PC-3 (cell line): ENCODE data around the gene XPNPEP1. TPM values are rescaled to one million over a fixed set of nuclear protein-coding genes. Genes with fewer than 3 reads are reported as not detected.
A peak's percentile ranks its signal among the peaks of the same experiment; 100 is the strongest.

Experiments
- ATAC-seq: fragments of 200-7000 bp; cut with Tn5 transposase; 2 replicates; pipeline ENCODE4 v1.9.1; 2020; ENCODE audit warnings: mild to moderate bottlenecking, moderate library complexity
- BruUV-seq: library from RNA; stranded (reverse); fragments of 400-500 nt; replicated peaks from 2 replicates; lab custom pipeline; 2021; lab: Mats Ljungman, UMichigan
- CTCF ChIA-PET: fragments of 300-600 bp; sonication (Branson Sonifier 250); formaldehyde crosslinking; loops from one replicate; lab custom pipeline; 2022; ENCODE audit warnings: antibody characterized with exemption; lab: Charles Lee
- POLR2A ChIA-PET: fragments of 300-600 bp; sonication (Branson Sonifier 250); formaldehyde crosslinking; loops from one replicate; lab custom pipeline; 2022; ENCODE audit warnings: antibody characterized with exemption; ENCODE audit not compliant: unreplicated experiment; lab: Charles Lee
- DNase-seq: peaks from one replicate; pipeline ENCODE4 v3.0.0-alpha.2; 2015
- H2AFZ ChIP-seq: fragments of 300-600 bp; sonication (generic); 2 replicates; pipeline ENCODE4 v1.6.0; 2016; ENCODE audit warnings: antibody characterized with exemption, low read length
- H3F3A ChIP-seq: fragments of 300-600 bp; sonication (generic); one replicate; pipeline ENCODE4 v1.6.0; 2017; ENCODE audit warnings: antibody characterized with exemption, low read length, control low read depth, mild to moderate bottlenecking; ENCODE audit not compliant: unreplicated experiment
- H3K27ac ChIP-seq: fragments of 300-600 bp; sonication (generic); 2 replicates; pipeline ENCODE4 v1.5.1; 2016; ENCODE audit warnings: mild to moderate bottlenecking, low read length
- H3K27me3 ChIP-seq: fragments of 300-600 bp; sonication (generic); 2 replicates; pipeline ENCODE4 v1.6.1; 2016; ENCODE audit warnings: low read length, mixed read lengths
- H3K36me3 ChIP-seq: fragments of 300-600 bp; sonication (generic); 2 replicates; pipeline ENCODE4 v1.6.1; 2016; ENCODE audit warnings: low read depth, mixed run types, low read length, mixed read lengths
- H3K4me1 ChIP-seq: fragments of 300-600 bp; sonication (generic); 2 replicates; pipeline ENCODE4 v1.5.1; 2016; ENCODE audit warnings: low read length; ENCODE audit not compliant: insufficient read depth
- H3K4me2 ChIP-seq: fragments of 300-600 bp; sonication (generic); 2 replicates; pipeline ENCODE4 v1.6.0; 2016; ENCODE audit warnings: low read length
- H3K4me3 ChIP-seq: fragments of 300-600 bp; sonication (generic); 2 replicates; pipeline ENCODE4 v1.5.1; 2016; ENCODE audit warnings: mild to moderate bottlenecking, low read length, mixed read lengths
- H3K79me2 ChIP-seq: fragments of 300-600 bp; sonication (generic); 2 replicates; pipeline ENCODE4 v1.6.1; 2017; ENCODE audit warnings: low read length, mixed read lengths
- H3K9ac ChIP-seq: fragments of 300-600 bp; sonication (generic); 2 replicates; pipeline ENCODE4 v1.6.0; 2016; ENCODE audit warnings: mild to moderate bottlenecking, low read length
- H3K9me2 ChIP-seq: fragments of 300-600 bp; sonication (generic); replicated peaks from 2 replicates; pipeline ENCODE4 v1.6.1; 2016; ENCODE audit warnings: mixed run types, low read length, mixed read lengths
- H3K9me3 ChIP-seq: fragments of 300-600 bp; sonication (generic); 2 replicates; pipeline ENCODE4 v1.6.1; 2016; ENCODE audit warnings: low read length, mixed read lengths
- H4K20me1 ChIP-seq: fragments of 300-600 bp; sonication (generic); 2 replicates; pipeline ENCODE4 v1.6.1; 2016; ENCODE audit warnings: low read length, mixed read lengths
- EZH2 ChIP-seq: fragments of 300-600 bp; sonication (generic); IDR thresholded peaks from one replicate; pipeline ENCODE4 v1.6.1; 2017; ENCODE audit warnings: antibody characterized with exemption, mild to moderate bottlenecking, low read length; ENCODE audit not compliant: unreplicated experiment
- EZH2phosphoT487 ChIP-seq: fragments of 300-600 bp; sonication (generic); IDR thresholded peaks from 2 replicates; pipeline ENCODE4 v1.6.1; 2018; ENCODE audit warnings: mild to moderate bottlenecking, antibody characterized with exemption, low read length, borderline replicate concordance
- intact Hi-C: fragments of 100-400 bp; cut with micrococcal nuclease; formaldehyde crosslinking; loops from 2 replicates; pipeline ENCODE4 v1.9.0; 2023
- total RNA-seq: library from RNA; depleted of rRNA; stranded (reverse); fragments of >200 nt; gene quantifications from 2 replicates; pipeline ENCODE4 v1.2.3, GENCODE V29; 2014
- TF ChIP-seq, protein P1 (sequence below): fragments of 300-600 bp; sonication (generic); conservative IDR thresholded peaks from 2 replicates; pipeline ENCODE4 v1.5.1; 2017; ENCODE audit warnings: antibody characterized with exemption, low read depth, mild to moderate bottlenecking, low read length

Gene XPNPEP1
- total RNA-seq, 1 experiment from 2014 or later, result 77.3 TPM

DNA sequence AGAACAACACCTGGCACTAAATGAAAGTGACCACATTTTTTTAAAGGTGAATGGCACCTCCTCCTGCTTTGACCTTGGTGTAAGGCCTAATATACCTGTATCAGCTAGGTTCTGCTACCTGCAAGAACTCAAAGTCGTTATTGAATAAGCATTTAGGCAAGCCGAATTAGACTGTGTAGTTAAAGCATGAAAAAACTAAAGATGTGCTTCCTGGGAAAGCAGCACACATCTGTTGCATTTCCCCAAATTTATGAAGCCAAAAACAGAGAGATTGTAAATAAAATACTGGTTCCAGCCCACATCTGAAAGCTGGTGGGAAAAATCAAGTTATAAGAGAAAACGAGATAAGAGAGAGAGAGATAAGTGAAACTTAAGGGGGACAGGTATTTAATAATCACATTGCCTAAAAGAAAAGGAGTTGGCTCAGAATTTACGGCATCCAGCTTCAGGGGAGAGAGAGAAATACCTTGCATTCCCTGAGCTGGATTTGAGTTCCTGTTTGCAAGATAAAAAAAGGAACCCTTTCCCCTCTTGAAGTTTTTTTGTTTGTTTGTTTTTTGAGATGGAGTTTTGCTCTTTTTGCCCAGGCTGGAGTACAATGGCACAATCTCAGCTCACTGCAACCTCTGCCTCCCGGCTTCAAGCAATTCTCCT, 1.8 kb upstream of the XPNPEP1 start:
- POLR2A ChIA-PET, result no interaction called here
- Histone ChIP-seq H3K79me2 (peaks cover 29% of the 10 kb centered on the region), H2AFZ (no peak overlapping the region), H3K4me1 (peaks cover 11% of the 10 kb centered on the region), H4K20me1 (no peaks in the 10 kb centered on the region), H3F3A (no peaks in the 10 kb centered on the region), H3K9me2 (no peaks in the 10 kb centered on the region), H3K36me3 (no peaks in the 10 kb centered on the region), H3K4me3 (no peak overlapping the region), H3K4me2 (no peak overlapping the region), H3K9me3 (no peaks in the 10 kb centered on the region), H3K9ac (no peak overlapping the region), H3K27me3 (no peaks in the 10 kb centered on the region), H3K27ac (no peak overlapping the region)
- no peak for ATAC-seq
- TF ChIP-seq EZH2, result no peak
- TF ChIP-seq, protein P1, sequence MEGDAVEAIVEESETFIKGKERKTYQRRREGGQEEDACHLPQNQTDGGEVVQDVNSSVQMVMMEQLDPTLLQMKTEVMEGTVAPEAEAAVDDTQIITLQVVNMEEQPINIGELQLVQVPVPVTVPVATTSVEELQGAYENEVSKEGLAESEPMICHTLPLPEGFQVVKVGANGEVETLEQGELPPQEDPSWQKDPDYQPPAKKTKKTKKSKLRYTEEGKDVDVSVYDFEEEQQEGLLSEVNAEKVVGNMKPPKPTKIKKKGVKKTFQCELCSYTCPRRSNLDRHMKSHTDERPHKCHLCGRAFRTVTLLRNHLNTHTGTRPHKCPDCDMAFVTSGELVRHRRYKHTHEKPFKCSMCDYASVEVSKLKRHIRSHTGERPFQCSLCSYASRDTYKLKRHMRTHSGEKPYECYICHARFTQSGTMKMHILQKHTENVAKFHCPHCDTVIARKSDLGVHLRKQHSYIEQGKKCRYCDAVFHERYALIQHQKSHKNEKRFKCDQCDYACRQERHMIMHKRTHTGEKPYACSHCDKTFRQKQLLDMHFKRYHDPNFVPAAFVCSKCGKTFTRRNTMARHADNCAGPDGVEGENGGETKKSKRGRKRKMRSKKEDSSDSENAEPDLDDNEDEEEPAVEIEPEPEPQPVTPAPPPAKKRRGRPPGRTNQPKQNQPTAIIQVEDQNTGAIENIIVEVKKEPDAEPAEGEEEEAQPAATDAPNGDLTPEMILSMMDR, result no peak
- no peak for TF ChIP-seq EZH2phosphoT487
- intact Hi-C loops, result no loop called here
- no peak for DNase-seq
- no TSS peak for BruUV-seq
- CTCF ChIA-PET, result no interaction called here

DNA sequence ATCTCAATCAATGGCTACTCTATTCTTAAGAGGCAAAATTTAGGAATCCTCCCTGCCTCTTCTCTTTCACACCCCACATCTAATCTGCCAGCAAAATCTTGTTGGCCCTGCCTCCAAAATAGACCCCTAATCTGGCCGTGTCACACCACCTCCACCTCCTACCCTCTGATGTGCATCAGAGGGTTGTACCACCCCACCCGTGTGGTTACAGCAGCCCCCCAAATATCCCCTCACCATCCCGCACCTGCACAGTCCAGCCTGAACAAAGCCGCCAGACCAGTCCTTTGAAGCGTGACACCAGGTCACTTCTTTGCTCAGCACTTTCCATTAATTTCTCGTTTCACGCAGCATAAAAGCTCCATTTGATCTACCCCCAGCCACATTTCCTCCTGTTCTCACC, 776 bp upstream of the XPNPEP1 start:
- Histone ChIP-seq H2AFZ (peak overlapping the region; percentile 75; the same call in 1 of the 2 replicates), H3K4me1 (peaks cover 16% of the 10 kb centered on the region), H3K36me3 (no peaks in the 10 kb centered on the region), H4K20me1 (no peaks in the 10 kb centered on the region), H3K4me3 (no peak overlapping the region), H3K27me3 (no peaks in the 10 kb centered on the region), H3K79me2 (peaks cover 32% of the 10 kb centered on the region), H3K9me2 (no peaks in the 10 kb centered on the region), H3K27ac (no peak overlapping the region), H3K9me3 (no peaks in the 10 kb centered on the region), H3F3A (no peaks in the 10 kb centered on the region), H3K9ac (no peak overlapping the region), H3K4me2 (no peak overlapping the region)
- TF ChIP-seq EZH2 (no peak), EZH2phosphoT487 (no peak)
- TF ChIP-seq, protein P1, result no peak
- intact Hi-C loops, result no loop called here
- ATAC-seq (no peak), DNase-seq (no peak)
- ChIA-PET CTCF (no interaction called here), POLR2A (no interaction called here)
- no TSS peak for BruUV-seq

DNA sequence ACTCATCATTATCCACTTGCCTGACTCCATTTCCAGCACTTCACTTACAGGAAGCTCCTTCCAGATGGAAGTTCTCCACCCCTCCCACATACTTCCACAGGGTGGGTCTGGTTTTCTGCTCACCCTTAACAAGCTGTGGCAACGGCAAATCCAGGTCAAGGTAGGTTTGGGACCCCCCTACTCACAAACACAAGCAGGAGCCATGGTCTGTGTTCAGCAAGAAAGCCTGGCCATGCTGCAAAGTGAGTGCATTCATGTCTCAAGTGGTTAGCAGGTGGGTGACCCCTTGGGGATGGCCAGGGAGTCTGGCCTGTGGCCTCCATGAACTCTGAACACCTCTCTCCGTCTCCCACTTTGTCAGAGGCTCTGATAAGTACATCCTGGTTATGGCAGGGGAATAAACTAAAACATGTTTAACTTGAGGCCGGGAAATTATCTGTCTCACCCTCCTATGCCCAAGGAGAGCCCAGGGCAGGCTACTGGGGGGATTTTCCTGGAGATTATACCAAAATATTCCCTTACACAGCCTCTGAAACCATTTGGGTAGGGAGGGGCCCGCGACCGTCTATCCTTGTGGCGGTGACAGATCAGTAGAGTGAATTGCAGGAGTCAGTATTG, 844 bp downstream of the XPNPEP1 start:
- Histone ChIP-seq H3K9ac (peak overlapping the region; percentile 90), H3F3A (no peaks in the 10 kb centered on the region), H3K4me3 (peak overlapping the region; percentile 76), H3K36me3 (no peaks in the 10 kb centered on the region), H3K27ac (no peak overlapping the region), H3K4me2 (peak overlapping the region; percentile 92), H3K9me2 (no peaks in the 10 kb centered on the region), H2AFZ (peak overlapping the region; percentile 60; the same call in 1 of the 2 replicates), H3K4me1 (peaks cover 20% of the 10 kb centered on the region), H3K27me3 (no peaks in the 10 kb centered on the region), H4K20me1 (no peaks in the 10 kb centered on the region), H3K79me2 (peaks cover 48% of the 10 kb centered on the region), H3K9me3 (no peaks in the 10 kb centered on the region)
- peak; percentile 16; the same call in 1 of the 2 replicates for ATAC-seq
- intact Hi-C loops, result loop anchor here (2.0 kb wide), 1 partner anchor 38 kb away; no protein-coding TSS in a partner anchor
- CTCF ChIA-PET, result interaction anchor here (0.6 kb wide), 1 partner anchor 326 kb away, joined by 4 read pairs; no protein-coding TSS in a partner anchor
- POLR2A ChIA-PET, result no interaction called here
- DNase-seq, result no peak
- TF ChIP-seq EZH2phosphoT487, result no peak
- no peak for TF ChIP-seq EZH2
- TF ChIP-seq, protein P1, result no peak
- TSS peak; percentile 68 for BruUV-seq
